Hippocampal formation (tissue), 2 donors: ENCODE results near the gene RPL13.

ENCODE experiments used
- DNase-seq, 2 donors: peaks; one replicate each; lab custom pipeline; 2025; lab: John Stamatoyannopoulos, UW

Gene RPL13

GRCh38 chr16:89560378-89561141, at the start of gene RPL13:
TSS of gene RPL13 (plus strand) at chr16:89560682. CDS start at chr16:89560960, 278 bp downstream.
- peak; percentile 90 to 93 for DNase-seq

- DNase-seq = no peak
These were observed 49.1 kb upstream of the RPL13 start for GRCh38 chr16:89511374-89511773.

- DNase-seq = no peak
These were observed 48.0 kb upstream of the RPL13 start for GRCh38 chr16:89512453-89512852.

GRCh38 chr16:89517128-89517527, 43.4 kb upstream of the RPL13 start:
- DNase-seq = no peak

GRCh38 chr16:89519881-89520280, 40.6 kb upstream of the RPL13 start:
- no peak for DNase-seq

- no peak for DNase-seq
These were observed 38.2 kb upstream of the RPL13 start for GRCh38 chr16:89522287-89522686.

GRCh38 chr16:89523680-89524344, 36.7 kb upstream of the RPL13 start:
- DNase-seq = no peak

- no peak for DNase-seq
These were observed 35.2 kb upstream of the RPL13 start for GRCh38 chr16:89525146-89525913.

- no peak for DNase-seq
These were observed 31.4 kb upstream of the RPL13 start for GRCh38 chr16:89529097-89529496.

- DNase-seq = no peak
These were observed 29.8 kb upstream of the RPL13 start for GRCh38 chr16:89530401-89531381.

GRCh38 chr16:89531821-89532526, 28.5 kb upstream of the RPL13 start:
- DNase-seq = no peak

GRCh38 chr16:89534252-89534756, 26.2 kb upstream of the RPL13 start:
- peak; percentile 2 to 29 for DNase-seq

- DNase-seq = no peak
These were observed 24.1 kb upstream of the RPL13 start for GRCh38 chr16:89536371-89536770.

- peak; percentile 65 to 79 for DNase-seq
These were observed 23.5 kb upstream of the RPL13 start for GRCh38 chr16:89536886-89537548.

GRCh38 chr16:89537549-89537925, 22.9 kb upstream of the RPL13 start:
- DNase-seq = peak in 1 of 2 donors; percentile 4

GRCh38 chr16:89538286-89538685, 22.2 kb upstream of the RPL13 start:
- no peak for DNase-seq

- no peak for DNase-seq
These were observed 19.9 kb upstream of the RPL13 start for GRCh38 chr16:89540557-89540956.

- no peak for DNase-seq
These were observed 18.7 kb upstream of the RPL13 start for GRCh38 chr16:89541792-89542191.

GRCh38 chr16:89544113-89544512, 16.4 kb upstream of the RPL13 start:
- no peak for DNase-seq

GRCh38 chr16:89544713-89545043, 15.8 kb upstream of the RPL13 start:
- no peak for DNase-seq
